AG04450 (cell line): Measurements from ENCODE around the gene TSSC4. TPM values are rescaled to one million over a fixed set of nuclear protein-coding genes. Genes with fewer than 3 reads are reported as not detected.

Experiments
- CTCF ChIA-PET: fragments of 300-600, 350-600 bp; formaldehyde crosslinking; extraction: SDS; loops from one replicate; lab custom pipeline; 2022; ENCODE audit warnings: antibody characterized with exemption, inconsistent platforms; lab: Charles Lee
- POLR2A ChIA-PET: fragments of 350-600 bp; formaldehyde crosslinking; extraction: SDS; loops from one replicate; lab custom pipeline; 2021; ENCODE audit warnings: antibody characterized with exemption, inconsistent platforms; lab: Yijun Ruan, JAX
- DNase-seq: peaks from one replicate; pipeline ENCODE4 v3.0.0-alpha.2; 2011; ENCODE audit warnings: low read depth, low spot score
- H3K27ac ChIP-seq: one replicate; pipeline ENCODE4 v1.5.1; 2012; ENCODE audit warnings: low read depth, low read length, control low read depth
- H3K27me3 ChIP-seq: one replicate; pipeline ENCODE4 v1.6.0; 2012; ENCODE audit warnings: low read length; ENCODE audit not compliant: control insufficient read depth, insufficient read depth
- H3K4me3 ChIP-seq: 2 replicates; pipeline ENCODE4 v1.5.1; 2011; ENCODE audit warnings: mild to moderate bottlenecking, low read depth, low read length, control low read depth
- H3K9me3 ChIP-seq: 2 replicates; pipeline ENCODE4 v1.5.1; 2012; ENCODE audit warnings: low read length; ENCODE audit not compliant: control insufficient read depth, insufficient read depth
- CTCF ChIP-seq: IDR thresholded peaks from 2 replicates; pipeline ENCODE4 v1.5.1; 2011; ENCODE audit warnings: low read depth, low read length, control low read depth, inconsistent platforms
- polyA plus RNA-seq: library from polyadenylated mRNA; depleted of rRNA; stranded (reverse); fragments of >200 nt; gene quantifications from 2 replicates; pipeline ENCODE4 v1.2.3, GENCODE V29; 2011

Gene TSSC4
- polyA plus RNA-seq, 1 experiment, result 13.3 TPM

GRCh38 chr11:2433106-2433925, 32.8 kb downstream of the TSSC4 start:
- peaks cover 6% of the 10 kb centered on the region for H3K27me3 ChIP-seq
- H3K9me3 ChIP-seq, result no peaks in the 10 kb centered on the region; the same call in none of the 2 replicates
- ChIA-PET POLR2A (no interaction called here), CTCF (no interaction called here)
- DNase-seq, result no peak
- H3K27ac ChIP-seq, result no peak overlapping the region
- TF ChIP-seq CTCF, result no peak
- no peak overlapping the region for H3K4me3 ChIP-seq

GRCh38 chr11:2434008-2434407, 33.5 kb downstream of the TSSC4 start:
- H3K9me3 ChIP-seq, result no peaks in the 10 kb centered on the region; the same call in none of the 2 replicates
- H3K27ac ChIP-seq, result no peak overlapping the region
- TF ChIP-seq CTCF, result no peak
- CTCF ChIA-PET, result no interaction called here
- POLR2A ChIA-PET, result no interaction called here
- H3K27me3 ChIP-seq, result peaks cover 6% of the 10 kb centered on the region
- no peak overlapping the region for H3K4me3 ChIP-seq
- no peak for DNase-seq

DNA sequence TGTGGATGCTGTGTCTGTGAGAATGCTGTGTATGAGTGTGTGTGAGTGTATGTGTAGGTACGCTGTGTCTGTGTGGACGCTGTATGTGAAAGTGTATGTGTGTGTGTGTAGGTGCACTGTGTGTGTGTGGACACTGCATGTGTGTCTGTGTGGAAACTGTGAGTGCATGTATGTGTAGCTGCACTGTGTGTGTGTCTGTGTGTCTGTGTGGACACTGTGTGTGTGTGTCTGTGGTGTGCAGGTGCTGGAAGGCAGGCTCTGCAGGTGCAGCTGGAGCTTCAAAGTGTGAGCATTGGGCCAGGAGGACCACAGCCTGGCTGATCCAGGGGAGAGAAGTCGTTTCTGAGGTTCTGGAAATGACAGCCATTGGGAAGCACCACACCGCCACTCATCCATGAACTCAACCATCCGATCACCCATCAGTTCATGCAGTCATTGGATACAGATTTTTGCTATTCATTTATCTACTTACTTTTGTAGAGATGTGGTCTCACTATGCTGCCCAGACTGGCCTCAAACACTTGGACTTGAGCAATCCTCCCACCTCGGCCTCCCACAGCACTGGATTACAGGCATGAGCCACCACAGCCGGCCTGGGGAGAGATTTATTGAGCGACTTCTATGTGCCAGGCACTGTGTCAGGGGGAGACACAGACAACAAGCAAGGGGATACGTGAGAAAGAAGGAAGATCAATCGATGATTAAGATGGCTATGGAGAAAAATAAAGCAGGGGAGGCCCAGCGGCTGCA, 34.1 kb downstream of the TSSC4 start:
- no peak overlapping the region for H3K4me3 ChIP-seq
- DNase-seq, result no peak
- CTCF ChIA-PET, result no interaction called here
- POLR2A ChIA-PET, result no interaction called here
- no peak for TF ChIP-seq CTCF
- H3K27ac ChIP-seq, result no peak overlapping the region
- peaks cover 6% of the 10 kb centered on the region for H3K27me3 ChIP-seq
- no peaks in the 10 kb centered on the region; the same call in none of the 2 replicates for H3K9me3 ChIP-seq

- POLR2A ChIA-PET, result no interaction called here
Measured at GRCh38 chr11:2435288-2436012, 34.9 kb downstream of the TSSC4 start.

More at GRCh38 chr11:2435288-2436012, 34.9 kb downstream of the TSSC4 start:
- CTCF ChIA-PET, result no interaction called here
- no peak overlapping the region for H3K27ac ChIP-seq
- no peak for DNase-seq
- no peak for TF ChIP-seq CTCF
- H3K4me3 ChIP-seq, result no peak overlapping the region
- H3K9me3 ChIP-seq, result no peaks in the 10 kb centered on the region; the same call in none of the 2 replicates
- peaks cover 6% of the 10 kb centered on the region for H3K27me3 ChIP-seq
